HCT116 (cell line): ENCODE measurements around the gene SIGLECL1. TPM values are rescaled to one million over a fixed set of nuclear protein-coding genes. Genes with fewer than 3 reads are reported as not detected.

Source experiments
- ATAC-seq: fragments of 200-7000 bp; cut with Tn5 transposase; 2 replicates; pipeline ENCODE4 v1.9.1; 2020; ENCODE audit warnings: mild to moderate bottlenecking, moderate library complexity
- BruUV-seq: library from RNA; stranded (reverse); fragments of 400-500 nt; replicated peaks from 2 replicates; lab custom pipeline; 2021; lab: Mats Ljungman, UMichigan
- CTCF ChIA-PET: fragments of 300-600 bp; sonication (Branson Sonifier 250); formaldehyde crosslinking; loops from one replicate; lab custom pipeline; 2021; ENCODE audit warnings: antibody characterized with exemption; lab: Charles Lee
- POLR2A ChIA-PET: fragments of 300-600, 350-600 bp; sonication (Branson Sonifier 250); formaldehyde crosslinking; loops from one replicate; lab custom pipeline; 2021; ENCODE audit warnings: antibody characterized with exemption; lab: Charles Lee
- RAD21 ChIA-PET, 2 experiments: fragments of 300-600 bp; sonication (Branson Sonifier 250); formaldehyde crosslinking; loops; one replicate each; lab custom pipeline; 2023; ENCODE audit warnings: low total read pairs in 2 of 2; ENCODE audit not compliant: uncharacterized antibody in 2 of 2, unreplicated experiment in 2 of 2, low non-redundant PET in 1 of 2; lab: Charles Lee
- DNase-seq: peaks from one replicate; pipeline ENCODE4 v3.0.0-alpha.2; 2010; ENCODE audit warnings: low read depth, low spot score
- H2AFZ ChIP-seq: fragments of 200-600 bp; shearing (Covaris generic), sonication (generic); 2 replicates; pipeline ENCODE4 v1.6.1; 2017; ENCODE audit warnings: low read depth, mixed run types, mixed read lengths, antibody characterized with exemption, low read length; ENCODE audit not compliant: poor library complexity, severe bottlenecking
- H3K27ac ChIP-seq: 2 replicates; pipeline ENCODE4 v1.5.1; 2012; ENCODE audit warnings: low read depth, low read length
- H3K27me3 ChIP-seq: fragments of 200-600 bp; sonication (generic); 2 replicates; pipeline ENCODE4 v1.6.1; 2016; ENCODE audit warnings: mixed run types, low read length, mixed read lengths; ENCODE audit not compliant: insufficient read depth
- H3K36me3 ChIP-seq, 2 experiments: fragments of 200-500 bp in 1 of 2; fragments of 200-600 bp in 1 of 2; sonication (Bioruptor generic) in 1 of 2; sonication (generic) in 1 of 2; 2 replicates each; pipeline versions ENCODE4 v1.5.1 to v1.6.1; 2014 to 2016; ENCODE audit warnings: low read length in 2 of 2, inconsistent platforms in 1 of 2, mixed read lengths in 1 of 2, mixed run types in 1 of 2; ENCODE audit not compliant: insufficient read depth in 2 of 2, control insufficient read depth in 1 of 2
- H3K4me1 ChIP-seq, 2 experiments: fragments of 200-600 bp in 1 of 2; sonication (generic) in 1 of 2; 2 replicates each; pipeline versions ENCODE4 v1.5.1 to v1.6.1; 2012 to 2017; ENCODE audit warnings: low read length in 2 of 2, inconsistent platforms in 1 of 2, mild to moderate bottlenecking in 1 of 2, mixed read lengths in 1 of 2, mixed run types in 1 of 2, moderate library complexity in 1 of 2; ENCODE audit not compliant: insufficient read depth in 2 of 2, control insufficient read depth in 1 of 2
- H3K4me2 ChIP-seq: fragments of 200-600 bp; sonication (generic); 2 replicates; pipeline ENCODE4 v1.6.1; 2017; ENCODE audit warnings: mixed run types, low read length, mixed read lengths
- H3K4me3 ChIP-seq, 2 experiments: fragments of 200-600 bp in 1 of 2; sonication (generic) in 1 of 2; replicated peaks in 1 of 2; 2 replicates each; pipeline ENCODE4 v1.5.1; 2011 to 2016; ENCODE audit warnings: low read length in 2 of 2, control low read depth in 1 of 2, low read depth in 1 of 2, mild to moderate bottlenecking in 1 of 2, mixed read lengths in 1 of 2, mixed run types in 1 of 2
- H3K79me2 ChIP-seq: fragments of 200-600 bp; sonication (generic); 2 replicates; pipeline ENCODE4 v1.6.1; 2017; ENCODE audit warnings: mild to moderate bottlenecking, mixed run types, low read length, moderate library complexity, mixed read lengths; ENCODE audit not compliant: insufficient read depth
- H3K9ac ChIP-seq: fragments of 200-600 bp; sonication (generic); 2 replicates; pipeline ENCODE4 v1.6.1; 2016; ENCODE audit warnings: low read length, mixed read lengths
- H3K9me2 ChIP-seq: fragments of 200-600 bp; sonication (generic), shearing (Covaris generic); 2 replicates; pipeline ENCODE4 v1.6.1; 2017; ENCODE audit warnings: mixed run types, mild to moderate bottlenecking, moderate library complexity; ENCODE audit not compliant: insufficient read depth
- H3K9me3 ChIP-seq, 2 experiments: fragments of 200-500 bp in 1 of 2; fragments of 200-600 bp in 1 of 2; sonication (Bioruptor generic) in 1 of 2; sonication (generic) in 1 of 2; 2 replicates each; pipeline ENCODE4 v1.6.1; 2014 to 2017; ENCODE audit warnings: low read length in 2 of 2, mixed read lengths in 2 of 2, inconsistent platforms in 1 of 2, low read depth in 1 of 2, mild to moderate bottlenecking in 1 of 2, mixed run types in 1 of 2, moderate library complexity in 1 of 2; ENCODE audit not compliant: control insufficient read depth in 1 of 2, insufficient read depth in 1 of 2
- H4K20me1 ChIP-seq: fragments of 200-600 bp; sonication (generic), shearing (Covaris generic); 2 replicates; pipeline ENCODE4 v1.6.1; 2017; ENCODE audit warnings: mixed run types, mild to moderate bottlenecking, moderate library complexity; ENCODE audit not compliant: insufficient read depth
- ATF3 ChIP-seq: IDR thresholded peaks from 2 replicates; pipeline ENCODE4 v1.6.1; 2012
- CBX3 ChIP-seq: IDR thresholded peaks from 2 replicates; pipeline ENCODE4 v1.6.1; 2012; ENCODE audit warnings: low read depth
- CEBPB ChIP-seq: IDR thresholded peaks from 2 replicates; pipeline ENCODE4 v1.6.1; 2012; ENCODE audit warnings: low read depth
- CTCF ChIP-seq, 3 experiments: fragments of 200-600 bp in 1 of 3; sonication (generic) in 1 of 3; IDR thresholded peaks in 2 of 3; conservative IDR thresholded peaks in 1 of 3; 2 replicates each; pipeline ENCODE4 v1.5.1; 2012 to 2017; ENCODE audit warnings: low read depth in 2 of 3, low read length in 2 of 3, antibody characterized with exemption in 1 of 3, borderline replicate concordance in 1 of 3, control low read depth in 1 of 3, mild to moderate bottlenecking in 1 of 3, mixed read lengths in 1 of 3, mixed run types in 1 of 3, moderate library complexity in 1 of 3; ENCODE audit not compliant: insufficient read depth in 1 of 3
- EGR1 ChIP-seq: IDR thresholded peaks from 2 replicates; pipeline ENCODE4 v1.6.1; 2012; ENCODE audit warnings: low read depth
- ELF1 ChIP-seq: IDR thresholded peaks from 2 replicates; pipeline ENCODE4 v1.6.1; 2012; ENCODE audit warnings: low read depth, borderline replicate concordance
- EZH2phosphoT487 ChIP-seq: fragments of 200-600 bp; IDR thresholded peaks from 2 replicates; pipeline ENCODE4 v1.6.1; 2018; ENCODE audit warnings: antibody characterized with exemption, borderline replicate concordance
- FOSL1 ChIP-seq: IDR thresholded peaks from 2 replicates; pipeline ENCODE4 v1.6.1; 2012; ENCODE audit warnings: low read depth
- RAD21 ChIP-seq: IDR thresholded peaks from 2 replicates; pipeline ENCODE4 v1.6.1; 2012; ENCODE audit warnings: low read depth, mild to moderate bottlenecking
- SIN3A ChIP-seq: IDR thresholded peaks from 2 replicates; pipeline ENCODE4 v1.6.1; 2012; ENCODE audit warnings: low read depth
- SP1 ChIP-seq: IDR thresholded peaks from 2 replicates; pipeline ENCODE4 v1.6.1; 2012; ENCODE audit warnings: low read depth
- SRF ChIP-seq: IDR thresholded peaks from 2 replicates; pipeline ENCODE4 v1.6.1; 2012; ENCODE audit warnings: low read depth
- TCF7L2 ChIP-seq: IDR thresholded peaks from 2 replicates; pipeline ENCODE4 v1.7.0; 2011; ENCODE audit warnings: borderline replicate concordance, inconsistent platforms; ENCODE audit not compliant: insufficient read depth, insufficient read length; ENCODE audit errors: extremely low read depth
- YY1 ChIP-seq: IDR thresholded peaks from 2 replicates; pipeline ENCODE4 v1.6.1; 2011; ENCODE audit warnings: low read length, low read depth, moderate library complexity, mild to moderate bottlenecking; ENCODE audit not compliant: insufficient replicate concordance; ENCODE audit errors: extremely low read depth
- ZBTB33 ChIP-seq: IDR thresholded peaks from 2 replicates; pipeline ENCODE4 v1.6.1; 2011; ENCODE audit warnings: mild to moderate bottlenecking, low read length, moderate library complexity; ENCODE audit not compliant: insufficient replicate concordance; ENCODE audit errors: extremely low read depth
- ZFX ChIP-seq: fragments of 450-650 bp; IDR thresholded peaks from 2 replicates; pipeline ENCODE4 v1.6.1; 2017
- ZNF274 ChIP-seq: fragments of 200-500 bp; sonication (Bioruptor generic); IDR thresholded peaks from 2 replicates; pipeline ENCODE4 v1.6.1; 2014; ENCODE audit warnings: mild to moderate bottlenecking, low read depth, low read length, inconsistent platforms
- intact Hi-C: fragments of 100-400 bp; cut with micrococcal nuclease; formaldehyde crosslinking; loops from 2 replicates; pipeline ENCODE4 v1.10.0; 2022
- total RNA-seq: library from RNA; stranded (reverse); gene quantifications from one replicate; pipeline ENCODE4 v1.2.1, GENCODE V29; 2021; ENCODE audit not compliant: unreplicated experiment
- TF ChIP-seq, protein P1 (sequence below): IDR thresholded peaks from 2 replicates; pipeline ENCODE4 v1.6.1; 2012
- TF ChIP-seq, protein P2 (sequence below): IDR thresholded peaks from 2 replicates; pipeline ENCODE4 v1.6.1; 2012; ENCODE audit warnings: low read depth

The SIGLECL1 gene
- total RNA-seq, 1 experiment from 2014 or later, result not detected

GRCh38 chr19:51219307-51219706 lies 31.6 kb upstream of the SIGLECL1 start:
- H3K27ac ChIP-seq, result no peak overlapping the region
- H3K9ac ChIP-seq, result no peak overlapping the region
- no peaks in the 10 kb centered on the region for H3K79me2 ChIP-seq
- H3K27me3 ChIP-seq, result no peaks in the 10 kb centered on the region; the same call in 1 of the 2 replicates
- H4K20me1 ChIP-seq, result no peaks in the 10 kb centered on the region
- no peak overlapping the region for H3K4me2 ChIP-seq
- ATAC-seq (no peak), DNase-seq (no peak)
- no TSS peak for BruUV-seq
- H3K9me2 ChIP-seq, result no peaks in the 10 kb centered on the region
- intact Hi-C loops, result no loop called here
- no peaks in the 10 kb centered on the region for H3K9me3 ChIP-seq
- ChIA-PET CTCF (no interaction called here), POLR2A (no interaction called here), RAD21 (no interaction called here)
- H3K36me3 ChIP-seq, result no peaks in the 10 kb centered on the region
- no peak overlapping the region for H3K4me3 ChIP-seq
- no peak overlapping the region for H2AFZ ChIP-seq
- no peaks in the 10 kb centered on the region for H3K4me1 ChIP-seq
- TF ChIP-seq SRF (no peak), SP1 (no peak), ATF3 (no peak), TCF7L2 (no peak), CTCF (IDR thresholded peaks at IDR 0.05 in 2 of 3, conservative IDR thresholded peaks at IDR 0.05 in 1 of 3; ENCODE audit: borderline replicate concordance in 1 of 3, insufficient read depth in 1 of 3, low read depth in 2 of 3, low read length in 2 of 3) (no peak), EZH2phosphoT487 (no peak), EGR1 (no peak), ZFX (no peak), ZNF274 (no peak), ELF1 (no peak), YY1 (no peak), CEBPB (no peak), CBX3 (no peak), ZBTB33 (no peak), FOSL1 (no peak), SIN3A (no peak), RAD21 (no peak)
- TF ChIP-seq, protein P1, sequence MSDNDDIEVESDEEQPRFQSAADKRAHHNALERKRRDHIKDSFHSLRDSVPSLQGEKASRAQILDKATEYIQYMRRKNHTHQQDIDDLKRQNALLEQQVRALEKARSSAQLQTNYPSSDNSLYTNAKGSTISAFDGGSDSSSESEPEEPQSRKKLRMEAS, result no peak
- TF ChIP-seq, protein P2, sequence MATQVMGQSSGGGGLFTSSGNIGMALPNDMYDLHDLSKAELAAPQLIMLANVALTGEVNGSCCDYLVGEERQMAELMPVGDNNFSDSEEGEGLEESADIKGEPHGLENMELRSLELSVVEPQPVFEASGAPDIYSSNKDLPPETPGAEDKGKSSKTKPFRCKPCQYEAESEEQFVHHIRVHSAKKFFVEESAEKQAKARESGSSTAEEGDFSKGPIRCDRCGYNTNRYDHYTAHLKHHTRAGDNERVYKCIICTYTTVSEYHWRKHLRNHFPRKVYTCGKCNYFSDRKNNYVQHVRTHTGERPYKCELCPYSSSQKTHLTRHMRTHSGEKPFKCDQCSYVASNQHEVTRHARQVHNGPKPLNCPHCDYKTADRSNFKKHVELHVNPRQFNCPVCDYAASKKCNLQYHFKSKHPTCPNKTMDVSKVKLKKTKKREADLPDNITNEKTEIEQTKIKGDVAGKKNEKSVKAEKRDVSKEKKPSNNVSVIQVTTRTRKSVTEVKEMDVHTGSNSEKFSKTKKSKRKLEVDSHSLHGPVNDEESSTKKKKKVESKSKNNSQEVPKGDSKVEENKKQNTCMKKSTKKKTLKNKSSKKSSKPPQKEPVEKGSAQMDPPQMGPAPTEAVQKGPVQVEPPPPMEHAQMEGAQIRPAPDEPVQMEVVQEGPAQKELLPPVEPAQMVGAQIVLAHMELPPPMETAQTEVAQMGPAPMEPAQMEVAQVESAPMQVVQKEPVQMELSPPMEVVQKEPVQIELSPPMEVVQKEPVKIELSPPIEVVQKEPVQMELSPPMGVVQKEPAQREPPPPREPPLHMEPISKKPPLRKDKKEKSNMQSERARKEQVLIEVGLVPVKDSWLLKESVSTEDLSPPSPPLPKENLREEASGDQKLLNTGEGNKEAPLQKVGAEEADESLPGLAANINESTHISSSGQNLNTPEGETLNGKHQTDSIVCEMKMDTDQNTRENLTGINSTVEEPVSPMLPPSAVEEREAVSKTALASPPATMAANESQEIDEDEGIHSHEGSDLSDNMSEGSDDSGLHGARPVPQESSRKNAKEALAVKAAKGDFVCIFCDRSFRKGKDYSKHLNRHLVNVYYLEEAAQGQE, result no peak
